HEK293 (cell line): ENCODE results near the gene MATN1.

Experiments
- CTCF ChIP-seq: fragments of 450-650 bp; formaldehyde crosslinking; IDR thresholded peaks from 2 replicates; pipeline ENCODE4 v1.5.1; 2016; ENCODE audit warnings: missing biosample characterization, missing genetic modification characterization
- REST ChIP-seq: fragments of 450-650 bp; formaldehyde crosslinking; IDR thresholded peaks from 2 replicates; pipeline ENCODE4 v1.5.1; 2016; ENCODE audit warnings: missing biosample characterization, missing genetic modification characterization
- YY1 ChIP-seq: fragments of 450-650 bp; formaldehyde crosslinking; IDR thresholded peaks from 2 replicates; pipeline ENCODE4 v1.5.1; 2018; ENCODE audit warnings: missing biosample characterization, missing genetic modification characterization
- ZNF398 ChIP-seq: fragments of 450-650 bp; formaldehyde crosslinking; IDR thresholded peaks from 2 replicates; pipeline ENCODE4 v1.5.1; 2017; ENCODE audit warnings: missing biosample characterization, missing genetic modification characterization
- ZNF473 ChIP-seq: fragments of 450-650 bp; formaldehyde crosslinking; IDR thresholded peaks from 2 replicates; pipeline ENCODE4 v1.5.1; 2017; ENCODE audit warnings: missing biosample characterization, missing genetic modification characterization
- ZNF792 ChIP-seq: fragments of 450-650 bp; formaldehyde crosslinking; IDR thresholded peaks from 2 replicates; pipeline ENCODE4 v1.5.1; 2016; ENCODE audit warnings: missing biosample characterization, missing genetic modification characterization

- TF ChIP-seq REST (tag by site-specific recombination) (no peak), YY1 (tag by site-specific recombination) (no peak), ZNF792 (tag by site-specific recombination) (no peak), CTCF (tag by site-specific recombination) (no peak), ZNF398 (tag by site-specific recombination) (peak; percentile 55), ZNF473 (tag by site-specific recombination) (no peak)
These were observed 22.7 kb downstream of the MATN1 start for GRCh38 chr1:30700528-30701257.
